Muscle of back (tissue), 11 donors: ENCODE results near the gene HOXB7. TPM values are rescaled to one million over a fixed set of nuclear protein-coding genes. Genes with fewer than 3 reads are reported as not detected.

Experiments used
- DNase-seq, 3 donors: peaks; one replicate each; pipeline versions ENCODE4 v3.0.0 to v3.0.0-alpha.2; 2013
- polyA plus RNA-seq, 10 donors: library from polyadenylated mRNA; unstranded; fragments of 120-200 nt; gene quantifications; one replicate each; pipeline ENCODE4 v1.2.1, GENCODE V29; 2013; ENCODE audit not compliant: insufficient read length in 10 of 10

HOXB7 gene
- polyA plus RNA-seq, 10 donors, result 3.9 to 10.1 (median 6.8) TPM

GRCh38 chr17:48624544-48625494, 14.0 kb upstream of the HOXB7 start:
- DNase-seq, result peak in 1 of 3 donors; percentile 59

GRCh38 chr17:48624118-48624517, 13.3 kb upstream of the HOXB7 start:
- DNase-seq, result no peak

GRCh38 chr17:48623583-48623982, 12.8 kb upstream of the HOXB7 start:
- no peak for DNase-seq

- no peak for DNase-seq
Measured at GRCh38 chr17:48622857-48623256, 12.0 kb upstream of the HOXB7 start.

GRCh38 chr17:48621410-48622392, 10.9 kb upstream of the HOXB7 start:
- DNase-seq, result no peak

- no peak for DNase-seq
Measured at GRCh38 chr17:48620461-48621139, 9.8 kb upstream of the HOXB7 start.

- no peak for DNase-seq
Measured at GRCh38 chr17:48619826-48620449, 9.1 kb upstream of the HOXB7 start.

GRCh38 chr17:48618256-48618896, 7.6 kb upstream of the HOXB7 start:
- peak; percentile 80 to 93 (median 93) for DNase-seq

GRCh38 chr17:48617471-48618255, 6.8 kb upstream of the HOXB7 start:
- DNase-seq, result no peak

GRCh38 chr17:48616717-48617470, 6.1 kb upstream of the HOXB7 start:
- DNase-seq, result no peak

- no peak for DNase-seq
Measured at GRCh38 chr17:48615963-48616716, 5.3 kb upstream of the HOXB7 start.

GRCh38 chr17:48615047-48615962, 4.5 kb upstream of the HOXB7 start, which contains the start of gene HOXB8:
HOXB8 (minus strand) TSS chr17:48615292; CDS start chr17:48614704, 588 bp downstream.
- DNase-seq, result no peak

- DNase-seq, result peak in 1 of 3 donors; percentile 73
Measured at GRCh38 chr17:48613862-48614694, 3.3 kb upstream of the HOXB7 start.

GRCh38 chr17:48612854-48613691, 2.3 kb upstream of the HOXB7 start:
- DNase-seq, result peak in 2 of 3 donors; percentile 37 to 67

- DNase-seq, result peak in 1 of 3 donors; percentile 33
Measured at GRCh38 chr17:48612456-48612853, 1.6 kb upstream of the HOXB7 start.
